Osteoblast (primary cell): ENCODE measurements around the gene LZIC. TPM values are rescaled to one million over a fixed set of nuclear protein-coding genes. Genes with fewer than 3 reads are reported as not detected.

Experiments
- DNase-seq: peaks from one replicate; pipeline ENCODE4 v3.0.0; 2011; ENCODE audit warnings: low spot score, mixed read lengths; ENCODE audit not compliant: insufficient read length; ENCODE audit errors: missing footprints
- H2AFZ ChIP-seq: 2 replicates; pipeline ENCODE4 v1.6.0; 2011; ENCODE audit warnings: mild to moderate bottlenecking, low read length
- H3K27ac ChIP-seq: 2 replicates; pipeline ENCODE4 v1.5.1; 2011; ENCODE audit warnings: mild to moderate bottlenecking, low read depth, low read length, moderate library complexity
- H3K27me3 ChIP-seq: 2 replicates; pipeline ENCODE4 v1.6.0; 2012; ENCODE audit warnings: mild to moderate bottlenecking, control low read depth, inconsistent platforms, low read length, moderate library complexity; ENCODE audit not compliant: insufficient read depth
- H3K36me3 ChIP-seq: 2 replicates; pipeline ENCODE4 v1.5.1; 2011; ENCODE audit warnings: mild to moderate bottlenecking, low read length, control low read depth, moderate library complexity; ENCODE audit not compliant: insufficient read depth
- H3K4me1 ChIP-seq: 2 replicates; pipeline ENCODE4 v1.5.1; 2011; ENCODE audit warnings: mild to moderate bottlenecking, low read length, control low read depth, moderate library complexity; ENCODE audit not compliant: insufficient read depth
- H3K4me2 ChIP-seq: 2 replicates; pipeline ENCODE4 v1.6.0; 2011; ENCODE audit warnings: mild to moderate bottlenecking, low read length; ENCODE audit not compliant: insufficient read depth
- H3K4me3 ChIP-seq: fragments of 200-600 bp; sonication (generic); 3 replicates; pipeline ENCODE4 v1.5.1; 2012; ENCODE audit warnings: mild to moderate bottlenecking, low read length, inconsistent platforms; ENCODE audit not compliant: insufficient read depth
- H3K79me2 ChIP-seq: 2 replicates; pipeline ENCODE4 v1.6.0; 2012; ENCODE audit warnings: mild to moderate bottlenecking, low read length, control low read depth, inconsistent platforms; ENCODE audit not compliant: insufficient read depth
- H3K9me3 ChIP-seq: 2 replicates; pipeline ENCODE4 v1.5.1; 2011; ENCODE audit warnings: low read depth, low read length, control low read depth
- H4K20me1 ChIP-seq: 2 replicates; pipeline ENCODE4 v1.6.0; 2012; ENCODE audit warnings: mild to moderate bottlenecking, low read length, control low read depth; ENCODE audit not compliant: insufficient read depth
- total RNA-seq: library from RNA; depleted of rRNA; stranded (reverse); fragments of >200 nt; gene quantifications from 2 replicates; pipeline ENCODE4 v1.2.3, GENCODE V29; 2012
- TF ChIP-seq, protein P1 (sequence below): IDR thresholded peaks from 2 replicates; pipeline ENCODE4 v1.5.1; 2011; ENCODE audit warnings: mild to moderate bottlenecking, low read depth, low read length, moderate library complexity; ENCODE audit errors: extremely low read depth

LZIC gene
- total RNA-seq, 1 donor = 37.6 TPM

DNA sequence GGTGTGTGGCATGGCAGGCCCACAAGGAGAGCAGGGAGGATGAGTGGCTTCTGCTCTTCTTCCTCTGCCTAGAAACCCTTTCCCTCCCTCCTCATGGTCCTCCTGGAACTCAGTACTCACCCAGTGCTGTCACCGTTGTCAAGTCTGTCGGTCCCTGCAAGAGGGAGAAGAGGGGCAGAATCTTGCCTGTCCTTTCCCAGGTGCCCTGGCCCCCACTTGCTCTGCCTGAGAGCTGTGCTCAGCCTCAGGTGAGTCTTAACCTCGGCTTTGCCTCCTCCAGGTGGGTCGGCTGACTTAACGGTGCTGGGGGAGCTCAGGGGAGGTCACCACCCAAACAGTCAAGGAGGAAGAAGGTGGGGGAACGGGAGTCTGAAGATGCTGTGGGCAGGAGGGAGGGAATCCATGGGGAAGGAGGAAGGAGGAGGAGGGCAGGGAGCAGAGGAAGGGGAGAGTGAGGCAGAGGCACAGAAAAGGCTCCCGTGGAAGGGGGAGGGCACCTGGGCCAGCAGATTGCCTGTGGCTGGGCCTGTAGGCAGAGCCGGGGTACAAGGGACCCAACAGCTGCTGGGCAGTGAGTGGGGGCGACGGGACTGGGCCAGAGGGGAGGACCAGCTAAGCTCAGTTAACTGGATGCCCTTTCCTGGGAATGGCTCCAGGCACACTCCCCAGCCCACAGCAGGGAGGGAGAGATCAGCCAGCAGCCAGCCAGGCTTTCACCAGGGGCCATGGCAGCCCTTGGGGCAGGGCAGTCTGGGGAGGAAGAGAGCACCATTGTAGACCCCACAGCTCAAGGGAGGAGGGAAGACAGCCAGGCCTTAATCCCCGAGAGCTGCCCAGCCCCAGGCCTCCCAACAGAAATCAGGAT, 59.4 kb downstream of the LZIC start:
- H3K79me2 ChIP-seq = no peaks in the 10 kb centered on the region
- peaks cover 3% of the 10 kb centered on the region for H3K27me3 ChIP-seq
- H3K27ac ChIP-seq = no peak overlapping the region
- H3K4me2 ChIP-seq = no peak overlapping the region
- no peak overlapping the region for H3K4me3 ChIP-seq
- H4K20me1 ChIP-seq = peaks cover 43% of the 10 kb centered on the region
- H3K36me3 ChIP-seq = no peaks in the 10 kb centered on the region
- DNase-seq = peak; percentile 74
- H3K9me3 ChIP-seq = no peaks in the 10 kb centered on the region
- peaks cover 7% of the 10 kb centered on the region for H3K4me1 ChIP-seq
- H2AFZ ChIP-seq = no peak overlapping the region
- TF ChIP-seq, protein P1, sequence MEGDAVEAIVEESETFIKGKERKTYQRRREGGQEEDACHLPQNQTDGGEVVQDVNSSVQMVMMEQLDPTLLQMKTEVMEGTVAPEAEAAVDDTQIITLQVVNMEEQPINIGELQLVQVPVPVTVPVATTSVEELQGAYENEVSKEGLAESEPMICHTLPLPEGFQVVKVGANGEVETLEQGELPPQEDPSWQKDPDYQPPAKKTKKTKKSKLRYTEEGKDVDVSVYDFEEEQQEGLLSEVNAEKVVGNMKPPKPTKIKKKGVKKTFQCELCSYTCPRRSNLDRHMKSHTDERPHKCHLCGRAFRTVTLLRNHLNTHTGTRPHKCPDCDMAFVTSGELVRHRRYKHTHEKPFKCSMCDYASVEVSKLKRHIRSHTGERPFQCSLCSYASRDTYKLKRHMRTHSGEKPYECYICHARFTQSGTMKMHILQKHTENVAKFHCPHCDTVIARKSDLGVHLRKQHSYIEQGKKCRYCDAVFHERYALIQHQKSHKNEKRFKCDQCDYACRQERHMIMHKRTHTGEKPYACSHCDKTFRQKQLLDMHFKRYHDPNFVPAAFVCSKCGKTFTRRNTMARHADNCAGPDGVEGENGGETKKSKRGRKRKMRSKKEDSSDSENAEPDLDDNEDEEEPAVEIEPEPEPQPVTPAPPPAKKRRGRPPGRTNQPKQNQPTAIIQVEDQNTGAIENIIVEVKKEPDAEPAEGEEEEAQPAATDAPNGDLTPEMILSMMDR = no peak

GRCh38 chr1:9882945-9883303, 60.3 kb downstream of the LZIC start:
- Histone ChIP-seq H2AFZ (no peak overlapping the region), H4K20me1 (peaks cover 46% of the 10 kb centered on the region), H3K27me3 (peaks cover 3% of the 10 kb centered on the region), H3K4me3 (no peak overlapping the region), H3K27ac (no peak overlapping the region), H3K4me1 (peaks cover 7% of the 10 kb centered on the region), H3K36me3 (no peaks in the 10 kb centered on the region), H3K9me3 (no peaks in the 10 kb centered on the region), H3K4me2 (no peak overlapping the region), H3K79me2 (no peaks in the 10 kb centered on the region)
- DNase-seq = no peak
- TF ChIP-seq, protein P1 = no peak

DNA sequence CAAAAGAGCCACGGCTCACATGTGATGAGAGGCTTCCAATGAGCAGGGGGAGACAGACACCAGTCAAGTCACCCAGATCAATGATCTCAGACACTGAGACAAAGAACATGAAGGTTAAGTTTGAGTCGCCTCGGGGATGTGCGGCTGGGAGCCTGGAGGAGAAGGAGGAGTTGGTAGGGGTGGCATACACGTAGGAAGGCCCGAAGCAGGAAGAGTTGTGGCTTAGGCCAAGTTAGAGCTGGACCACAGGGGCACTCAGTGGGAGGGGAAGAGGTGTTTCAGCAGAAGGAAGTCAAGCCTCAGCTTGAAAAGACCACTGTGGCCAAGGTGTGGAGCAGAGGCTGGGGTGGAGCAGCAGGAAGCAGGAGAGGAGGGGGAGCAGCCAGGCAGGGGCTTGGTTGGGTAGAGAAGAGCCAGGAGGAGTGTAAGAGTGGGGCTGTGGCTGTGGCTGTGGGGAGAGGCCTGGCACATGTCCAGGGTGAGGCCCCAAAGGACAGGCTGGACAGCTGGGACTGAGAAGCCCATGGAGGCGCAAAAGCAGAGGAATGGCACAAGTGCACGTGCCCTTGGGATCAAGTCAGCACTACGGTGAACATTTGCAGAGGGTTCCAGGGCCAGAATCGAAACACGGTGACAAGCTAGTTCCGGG, 60.8 kb downstream of the LZIC start:
- H3K4me1 ChIP-seq = peaks cover 7% of the 10 kb centered on the region
- H3K36me3 ChIP-seq = no peaks in the 10 kb centered on the region
- H3K9me3 ChIP-seq = no peaks in the 10 kb centered on the region
- H3K79me2 ChIP-seq = no peaks in the 10 kb centered on the region
- no peak overlapping the region for H3K4me2 ChIP-seq
- H2AFZ ChIP-seq = no peak overlapping the region
- no peak overlapping the region for H3K27ac ChIP-seq
- TF ChIP-seq, protein P1 = no peak
- no peak overlapping the region for H3K4me3 ChIP-seq
- DNase-seq = no peak
- H4K20me1 ChIP-seq = peaks cover 48% of the 10 kb centered on the region
- H3K27me3 ChIP-seq = peaks cover 3% of the 10 kb centered on the region

GRCh38 chr1:9881838-9882249, 61.3 kb downstream of the LZIC start:
- H3K27me3 ChIP-seq = peaks cover 3% of the 10 kb centered on the region
- H3K9me3 ChIP-seq = no peaks in the 10 kb centered on the region
- H3K4me1 ChIP-seq = peaks cover 7% of the 10 kb centered on the region
- H3K79me2 ChIP-seq = no peaks in the 10 kb centered on the region
- TF ChIP-seq, protein P1 = no peak
- peak overlapping the region; percentile 0 for H3K4me2 ChIP-seq
- peaks cover 44% of the 10 kb centered on the region for H4K20me1 ChIP-seq
- no peak overlapping the region for H3K27ac ChIP-seq
- H2AFZ ChIP-seq = no peak overlapping the region
- no peaks in the 10 kb centered on the region for H3K36me3 ChIP-seq
- peak; percentile 95 for DNase-seq
- no peak overlapping the region for H3K4me3 ChIP-seq
